ENCODE data around the gene DALRD3.

- TF ChIP-seq EZH2 (IDR thresholded peaks at IDR 0.05; ENCODE audit: insufficient read depth, poor library complexity, severe bottlenecking) (no peak), EZH2phosphoT487 (IDR thresholded peaks at IDR 0.05; ENCODE audit: insufficient read depth, low read depth) (no peak)
Observed at GRCh38 chr3:49026536-49026935, 8.2 kb upstream of the DALRD3 start.

Data from GM23248 (cell line).